HG03442 (cell line): ENCODE results near the gene MCF2L2.

Experiments
- ATAC-seq: cut with Tn5 transposase; IDR thresholded peaks from one replicate; pipeline ENCODE4 v1.9.1; 2021; ENCODE audit warnings: mild to moderate bottlenecking, moderate library complexity; ENCODE audit not compliant: unreplicated experiment

The MCF2L2 gene

GRCh38 chr3:183149915-183150750, 278.3 kb downstream of the MCF2L2 start:
- ATAC-seq, result no peak

DNA sequence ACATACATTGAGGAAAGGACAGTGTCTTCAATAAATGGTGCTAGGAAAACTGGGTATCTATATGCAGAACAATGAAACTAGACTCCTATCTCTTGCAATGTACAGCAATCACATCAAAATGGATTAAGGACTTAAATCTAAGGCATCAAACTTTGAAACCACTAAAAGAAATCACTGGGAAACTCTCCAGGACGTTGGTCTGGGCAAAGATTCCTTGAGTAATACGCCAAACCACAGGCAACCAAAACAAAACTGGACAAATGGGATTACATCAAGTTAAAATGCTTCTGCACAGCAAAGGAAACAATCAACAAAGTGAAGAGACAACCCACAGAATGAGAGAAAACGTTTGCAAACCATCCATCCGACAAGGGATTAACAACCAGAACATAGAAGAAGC, 280.4 kb downstream of the MCF2L2 start:
- no peak for ATAC-seq

DNA sequence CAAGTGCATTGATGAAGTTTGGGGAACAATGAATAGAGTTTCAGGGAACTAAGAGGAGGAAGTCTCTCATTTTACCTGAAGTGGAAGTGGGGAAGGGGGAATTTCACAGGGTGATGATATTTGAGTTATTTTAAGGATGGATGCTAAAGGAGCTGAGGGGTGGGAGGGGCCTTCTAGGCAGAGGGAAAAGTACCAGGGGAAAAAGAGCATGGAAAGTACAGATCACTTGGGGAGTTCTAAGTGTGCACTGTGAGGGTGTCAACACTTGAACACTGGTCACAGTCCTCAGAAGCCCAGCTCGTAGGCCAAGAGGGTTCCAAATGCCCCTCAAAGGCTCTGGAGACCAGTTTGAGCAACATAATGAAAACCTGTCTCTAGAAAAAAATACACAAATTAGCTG, 284.1 kb downstream of the MCF2L2 start:
- ATAC-seq, result no peak

DNA sequence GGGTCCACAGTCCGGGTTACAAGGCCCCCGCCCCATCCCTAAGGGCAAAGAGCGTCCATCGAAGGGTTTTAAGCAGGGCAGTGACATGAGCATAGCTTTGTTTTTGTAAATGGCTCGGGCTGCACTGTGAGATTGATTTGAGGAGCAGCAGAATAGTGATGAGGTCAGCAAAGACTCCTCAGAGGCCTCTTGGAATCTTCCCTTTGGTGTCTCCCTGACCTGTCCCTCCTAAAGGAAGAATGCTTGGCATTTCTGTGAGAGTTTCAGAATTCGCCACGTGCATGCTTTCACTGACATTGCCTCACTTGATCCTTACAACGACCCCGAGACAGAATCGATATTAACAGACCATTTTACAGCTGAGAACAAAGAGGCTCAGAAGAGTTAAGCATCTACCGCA, 286.2 kb downstream of the MCF2L2 start:
- ATAC-seq, result no peak

DNA sequence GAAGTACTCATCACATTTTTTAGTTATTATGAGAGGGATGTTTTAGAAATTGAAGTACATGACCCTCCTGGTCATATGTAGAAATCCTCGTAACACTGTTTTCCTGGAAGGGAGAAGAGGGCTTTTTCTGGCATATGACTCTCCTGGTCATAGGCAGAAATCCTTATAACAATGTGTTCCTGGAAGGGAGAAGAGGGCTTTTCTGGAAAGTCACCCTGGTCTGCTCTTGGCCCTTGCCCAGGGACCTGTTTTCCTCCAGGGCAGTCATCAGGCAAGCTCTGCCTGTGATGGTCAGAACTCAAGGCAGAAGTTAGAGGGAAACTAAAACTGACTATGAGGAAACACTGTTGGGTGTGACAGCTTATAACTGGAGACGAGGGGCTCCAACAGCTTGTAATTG, 293.6 kb downstream of the MCF2L2 start:
- ATAC-seq, result no peak

- ATAC-seq, result no peak
Measured at GRCh38 chr3:183132409-183132808, 296.0 kb downstream of the MCF2L2 start.

DNA sequence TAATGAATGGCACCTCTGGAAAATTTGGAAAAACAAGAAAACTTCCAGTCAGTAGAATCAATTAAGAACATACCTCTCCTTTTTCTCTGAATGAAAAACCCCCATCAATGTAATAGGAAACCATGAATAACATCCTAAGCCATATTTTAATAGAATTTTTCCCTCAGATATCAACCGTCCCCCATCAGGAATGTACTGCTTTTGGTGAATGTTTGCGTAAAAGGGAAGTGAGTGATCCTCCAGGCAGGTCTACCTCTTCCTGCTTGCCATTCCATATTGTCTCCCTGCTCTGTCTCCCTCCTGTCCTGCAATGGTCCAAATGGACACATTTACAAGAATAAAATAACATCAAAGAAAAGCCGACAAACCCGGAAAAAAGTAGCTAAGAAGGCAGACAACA, 296.7 kb downstream of the MCF2L2 start:
- ATAC-seq, result no peak

GRCh38 chr3:183131186-183131725, 297.2 kb downstream of the MCF2L2 start:
- no peak for ATAC-seq

GRCh38 chr3:183129243-183129642, 299.2 kb downstream of the MCF2L2 start:
- ATAC-seq, result no peak

DNA sequence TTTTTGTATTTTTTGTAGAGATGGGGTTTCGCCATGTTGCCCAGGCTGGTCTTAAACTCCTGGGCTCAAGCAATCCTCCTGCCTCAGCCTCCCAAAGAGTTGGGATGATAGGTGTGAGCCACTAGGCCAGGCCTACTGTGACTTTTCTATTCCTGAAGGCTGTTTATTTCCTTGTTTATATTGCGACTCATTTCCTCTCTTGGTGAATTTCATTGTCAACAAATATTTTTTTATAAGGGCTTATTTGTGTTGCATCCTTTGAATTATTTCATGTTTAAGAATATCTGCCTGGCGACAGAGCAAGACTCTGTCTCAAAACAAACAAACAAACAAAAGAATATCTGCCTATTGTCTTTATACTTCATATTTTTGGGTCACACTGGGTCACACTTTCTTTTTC, 299.7 kb downstream of the MCF2L2 start:
- no peak for ATAC-seq
